ENCODE results near the gene CTU2.
A peak's percentile ranks its signal among the peaks of the same experiment; 100 is the strongest.

- no peak for TF ChIP-seq POLR2A (IDR thresholded peaks at IDR 0.05)
- TF ChIP-seq CTCF (IDR thresholded peaks at IDR 0.05) = peak; percentile 35 to 57 (median 53)
- no peak for TF ChIP-seq EP300 (IDR thresholded peaks at IDR 0.05; ENCODE audit: low read depth)
- TF ChIP-seq POLR2AphosphoS5 (IDR thresholded peaks at IDR 0.05) = no peak
Measured at GRCh38 chr16:88681084-88681680, 25.1 kb upstream of the CTU2 start.

Data from transverse colon (tissue), 4 donors.